ENCODE measurements around the gene TAF5L.

- TF ChIP-seq CTCF (conservative IDR thresholded peaks at IDR 0.05; ENCODE audit: low read length) (no peak), EZH2phosphoT487 (IDR thresholded peaks at IDR 0.05; ENCODE audit: borderline replicate concordance, low read depth, low read length) (no peak)
Observed at GRCh38 chr1:229650045-229650444, 24.1 kb upstream of the TAF5L start.
